ENCODE results near the gene RBM25.
"Not testable (repeated sequence)": the region's sequence is repeated elsewhere in the genome, so short reads cannot be mapped to it uniquely, and the experiment has no call there.

RBM25 gene

GRCh38 chr14:73058224-73058921 is at the start of gene RBM25:
RBM25 (plus strand) TSS chr14:73058534; CDS start chr14:73071642, 13,108 bp downstream.
- DNase-seq (ENCODE audit: low read depth), result peak; percentile 95

GRCh38 chr14:73011189-73011588 is 47.1 kb upstream of the RBM25 start:
- DNase-seq (ENCODE audit: low read depth), result not testable (repeated sequence)

GRCh38 chr14:73014105-73014504 is 44.2 kb upstream of the RBM25 start:
- no peak for DNase-seq (ENCODE audit: low read depth)

GRCh38 chr14:73015552-73015951 is 42.8 kb upstream of the RBM25 start:
- not testable (repeated sequence) for DNase-seq (ENCODE audit: low read depth)

- DNase-seq (ENCODE audit: low read depth), result not testable (repeated sequence)
Measured at GRCh38 chr14:73016011-73016410, 42.3 kb upstream of the RBM25 start.

GRCh38 chr14:73022051-73022450 is 36.3 kb upstream of the RBM25 start:
- no peak for DNase-seq (ENCODE audit: low read depth)

- no peak for DNase-seq (ENCODE audit: low read depth)
Measured at GRCh38 chr14:73025544-73025943, 32.8 kb upstream of the RBM25 start.

- no peak for DNase-seq (ENCODE audit: low read depth)
Measured at GRCh38 chr14:73026243-73026844, 32.0 kb upstream of the RBM25 start.

GRCh38 chr14:73026845-73027542 is 31.3 kb upstream of the RBM25 start, which contains the start of gene ZFYVE1:
ZFYVE1 (minus strand) TSS chr14:73027106; CDS start chr14:73024508, 2,598 bp downstream.
- peak; percentile 92 for DNase-seq (ENCODE audit: low read depth)

- no peak for DNase-seq (ENCODE audit: low read depth)
Measured at GRCh38 chr14:73027546-73027945, 30.8 kb upstream of the RBM25 start.

GRCh38 chr14:73027984-73028383 is 30.4 kb upstream of the RBM25 start:
- no peak for DNase-seq (ENCODE audit: low read depth)

GRCh38 chr14:73036706-73037450 is 21.5 kb upstream of the RBM25 start:
- not testable (repeated sequence) for DNase-seq (ENCODE audit: low read depth)

- no peak for DNase-seq (ENCODE audit: low read depth)
Measured at GRCh38 chr14:73047808-73048207, 10.5 kb upstream of the RBM25 start.

- DNase-seq (ENCODE audit: low read depth), result no peak
Measured at GRCh38 chr14:73049428-73049827, 8.9 kb upstream of the RBM25 start.

GRCh38 chr14:73055251-73055650 is 3.1 kb upstream of the RBM25 start:
- DNase-seq (ENCODE audit: low read depth), result no peak

GRCh38 chr14:73057944-73058223 is 450 bp upstream of the RBM25 start:
- DNase-seq (ENCODE audit: low read depth), result no peak

GRCh38 chr14:73058922-73059673 is 764 bp downstream of the RBM25 start:
- DNase-seq (ENCODE audit: low read depth), result peak; percentile 15

GRCh38 chr14:73069585-73069984 is 11.3 kb downstream of the RBM25 start:
- DNase-seq (ENCODE audit: low read depth), result no peak

GRCh38 chr14:73091044-73091443 is 32.7 kb downstream of the RBM25 start:
- DNase-seq (ENCODE audit: low read depth), result no peak

- DNase-seq (ENCODE audit: low read depth), result no peak
Measured at GRCh38 chr14:73097421-73097820, 39.1 kb downstream of the RBM25 start.

GRCh38 chr14:73100334-73100733 is 42.0 kb downstream of the RBM25 start:
- DNase-seq (ENCODE audit: low read depth), result no peak

All from HS-27A (cell line).